Mesenchymal stem cell (in vitro differentiated cells and primary cell): ENCODE results near the gene CBLIF.

Source experiments
- DNase-seq: peaks from one replicate; pipeline ENCODE4 v3.0.0-alpha.2; 2013
- H2AFZ ChIP-seq: one replicate; pipeline ENCODE4 v1.6.1; 2013; ENCODE audit warnings: low read depth, mild to moderate bottlenecking, control low read depth, inconsistent platforms, low read length, moderate library complexity
- H2AK5ac ChIP-seq: 2 replicates; pipeline ENCODE4 v1.6.1; 2013; ENCODE audit warnings: low read length, moderate library complexity, mild to moderate bottlenecking, inconsistent platforms; ENCODE audit not compliant: severe bottlenecking
- H2BK120ac ChIP-seq: one replicate; pipeline ENCODE4 v1.6.1; 2013; ENCODE audit warnings: low read depth, mild to moderate bottlenecking, inconsistent platforms, low read length, moderate library complexity
- H2BK12ac ChIP-seq, 2 experiments: one replicate each; pipeline ENCODE4 v1.6.1; 2013; ENCODE audit warnings: inconsistent platforms in 2 of 2, low read length in 2 of 2, mild to moderate bottlenecking in 2 of 2, moderate library complexity in 2 of 2, control low read depth in 1 of 2
- H2BK15ac ChIP-seq: one replicate; pipeline ENCODE4 v1.6.1; 2013; ENCODE audit warnings: mild to moderate bottlenecking, low read depth, inconsistent platforms; ENCODE audit not compliant: poor library complexity, severe bottlenecking
- H2BK5ac ChIP-seq: 2 replicates; pipeline ENCODE4 v1.6.1; 2013; ENCODE audit warnings: low read depth, mild to moderate bottlenecking, low read length, control low read depth, inconsistent platforms; ENCODE audit not compliant: poor library complexity, severe bottlenecking
- H3K14ac ChIP-seq, 2 experiments: one replicate each; pipeline ENCODE4 v1.6.1; 2013; ENCODE audit warnings: inconsistent platforms in 2 of 2, low read length in 2 of 2, control low read depth in 1 of 2, mild to moderate bottlenecking in 1 of 2, moderate library complexity in 1 of 2
- H3K18ac ChIP-seq, 2 experiments: one replicate each; pipeline ENCODE4 v1.6.1; 2013; ENCODE audit warnings: inconsistent platforms in 2 of 2, low read length in 2 of 2, control low read depth in 1 of 2, low read depth in 1 of 2, mild to moderate bottlenecking in 1 of 2
- H3K23ac ChIP-seq, 2 experiments: one replicate each; pipeline ENCODE4 v1.6.1; 2013; ENCODE audit warnings: inconsistent platforms in 2 of 2, low read length in 2 of 2, mild to moderate bottlenecking in 2 of 2, moderate library complexity in 2 of 2, control low read depth in 1 of 2
- H3K27ac ChIP-seq: 2 replicates; pipeline ENCODE4 v1.5.1; 2013; ENCODE audit warnings: mild to moderate bottlenecking, moderate library complexity, low read length, control low read depth, inconsistent platforms; ENCODE audit not compliant: poor library complexity, severe bottlenecking
- H3K27me3 ChIP-seq, 2 experiments: 2 replicates each; pipeline versions ENCODE4 v1.6.1 to v1.7.0; 2013; ENCODE audit warnings: low read length in 2 of 2, mild to moderate bottlenecking in 2 of 2, moderate library complexity in 2 of 2, control low read depth in 1 of 2, inconsistent platforms in 1 of 2; ENCODE audit not compliant: control insufficient read depth in 1 of 2, insufficient read depth in 1 of 2
- H3K36me3 ChIP-seq, 2 experiments: 2 replicates each; pipeline versions ENCODE4 v1.6.1 to v1.7.0; 2013; ENCODE audit warnings: low read length in 2 of 2, control low read depth in 1 of 2, inconsistent platforms in 1 of 2, low read depth in 1 of 2, mild to moderate bottlenecking in 1 of 2; ENCODE audit not compliant: insufficient read depth in 2 of 2, control insufficient read depth in 1 of 2
- H3K4ac ChIP-seq, 2 experiments: one replicate each; pipeline ENCODE4 v1.6.1; 2013; ENCODE audit warnings: inconsistent platforms in 2 of 2, low read length in 2 of 2, mild to moderate bottlenecking in 2 of 2, moderate library complexity in 2 of 2, control low read depth in 1 of 2, low read depth in 1 of 2
- H3K4me1 ChIP-seq: 2 replicates; pipeline ENCODE4 v1.6.1; 2013; ENCODE audit warnings: low read depth, low read length, control low read depth; ENCODE audit not compliant: control insufficient read depth, insufficient read depth
- H3K4me2 ChIP-seq: 2 replicates; pipeline ENCODE4 v1.6.1; 2013; ENCODE audit warnings: low read length, mild to moderate bottlenecking, inconsistent platforms; ENCODE audit not compliant: poor library complexity, severe bottlenecking
- H3K4me3 ChIP-seq, 2 experiments: 2 replicates each; pipeline versions ENCODE4 v1.5.1 to v1.7.0; 2013; ENCODE audit warnings: low read length in 2 of 2, mild to moderate bottlenecking in 2 of 2, control low read depth in 1 of 2, low read depth in 1 of 2; ENCODE audit not compliant: insufficient read depth in 1 of 2
- H3K79me1 ChIP-seq: replicated peaks from 2 replicates; pipeline ENCODE4 v1.6.1; 2013; ENCODE audit warnings: mild to moderate bottlenecking, control low read depth, low read length, inconsistent platforms; ENCODE audit not compliant: poor library complexity, severe bottlenecking
- H3K9ac ChIP-seq: 2 replicates; pipeline ENCODE4 v1.7.0; 2013; ENCODE audit warnings: mild to moderate bottlenecking, low read length, moderate library complexity
- H3K9me3 ChIP-seq: 2 replicates; pipeline ENCODE4 v1.7.0; 2013; ENCODE audit warnings: mild to moderate bottlenecking, low read length; ENCODE audit not compliant: control insufficient read depth
- H4K8ac ChIP-seq: one replicate; pipeline ENCODE4 v1.6.1; 2013; ENCODE audit warnings: inconsistent platforms, mild to moderate bottlenecking, low read length, moderate library complexity
- H4K91ac ChIP-seq: one replicate; pipeline ENCODE4 v1.6.1; 2013; ENCODE audit warnings: mild to moderate bottlenecking, low read length, inconsistent platforms
- WGBS: methylation state at CpG from one replicate; pipeline ENCODE4 v1.1.7; 2013; ENCODE audit warnings: mixed read lengths; 5-methylcytosine and 5-hydroxymethylcytosine counted together

Gene CBLIF

GRCh38 chr11:59877325-59877724, 32.0 kb upstream of the CBLIF start:
- Histone ChIP-seq H3K9me3 (no peaks in the 10 kb centered on the region), H3K4me3 (no peak overlapping the region), H2BK120ac (no peak overlapping the region), H4K91ac (no peak overlapping the region), H3K36me3 (no peaks in the 10 kb centered on the region), H3K23ac (no peak overlapping the region), H2AK5ac (no peak overlapping the region), H3K79me1 (no peaks in the 10 kb centered on the region), H3K4ac (no peak overlapping the region), H3K4me1 (no peaks in the 10 kb centered on the region), H3K4me2 (no peak overlapping the region), H2BK12ac (no peak overlapping the region), H2AFZ (no peak overlapping the region), H2BK15ac (no peak overlapping the region), H4K8ac (no peak overlapping the region), H3K14ac (no peak overlapping the region), H3K27ac (no peak overlapping the region), H3K27me3 (no peaks in the 10 kb centered on the region), H3K9ac (no peak overlapping the region), H2BK5ac (no peak overlapping the region), H3K18ac (no peak overlapping the region)
- no peak for DNase-seq

DNA sequence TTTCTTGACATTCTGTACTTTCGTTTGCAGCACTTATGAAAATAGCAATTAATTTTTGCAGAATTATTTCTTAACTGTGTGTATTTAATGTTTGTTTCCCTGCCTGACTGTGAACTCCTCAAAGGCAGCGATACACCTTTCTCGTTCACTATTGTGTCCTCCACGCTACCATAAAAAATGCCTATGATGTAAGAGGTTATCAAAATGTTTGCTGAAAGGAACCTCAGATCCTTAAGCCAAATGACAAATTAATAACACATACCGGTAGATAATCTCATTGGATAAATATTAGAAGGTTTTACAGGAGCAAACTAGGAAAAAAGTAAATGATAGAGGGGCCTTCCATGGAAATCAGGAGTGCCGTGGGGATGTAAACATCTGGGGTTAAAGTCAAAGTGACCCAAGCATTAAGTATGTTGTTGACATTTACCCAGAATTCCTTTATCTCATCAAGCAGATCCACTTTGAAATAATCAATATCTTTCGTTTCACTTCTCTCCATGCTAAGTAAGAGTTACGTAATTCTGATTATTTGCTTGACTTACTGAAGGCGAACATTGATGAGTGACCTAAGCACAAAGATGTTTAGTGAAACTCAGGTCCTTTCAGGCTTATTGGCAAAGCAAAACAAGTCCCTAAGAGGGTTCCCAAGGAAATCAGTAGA, 30.7 kb upstream of the CBLIF start:
- Histone ChIP-seq H3K79me1 (no peaks in the 10 kb centered on the region), H4K91ac (no peak overlapping the region), H3K4me3 (no peak overlapping the region), H2AK5ac (no peak overlapping the region), H2BK12ac (no peak overlapping the region), H3K23ac (no peak overlapping the region), H3K18ac (no peak overlapping the region), H3K4me1 (no peaks in the 10 kb centered on the region), H3K36me3 (no peaks in the 10 kb centered on the region), H3K9me3 (peaks cover 8% of the 10 kb centered on the region), H2BK15ac (no peak overlapping the region), H3K4me2 (no peak overlapping the region), H2AFZ (no peak overlapping the region), H2BK120ac (no peak overlapping the region), H2BK5ac (no peak overlapping the region), H3K14ac (no peak overlapping the region), H3K27me3 (no peaks in the 10 kb centered on the region), H3K4ac (no peak overlapping the region), H3K9ac (no peak overlapping the region), H4K8ac (no peak overlapping the region), H3K27ac (no peak overlapping the region)
- 86% methylated on average over 5 of the region's 9 CpGs for WGBS
- DNase-seq: no peak

DNA sequence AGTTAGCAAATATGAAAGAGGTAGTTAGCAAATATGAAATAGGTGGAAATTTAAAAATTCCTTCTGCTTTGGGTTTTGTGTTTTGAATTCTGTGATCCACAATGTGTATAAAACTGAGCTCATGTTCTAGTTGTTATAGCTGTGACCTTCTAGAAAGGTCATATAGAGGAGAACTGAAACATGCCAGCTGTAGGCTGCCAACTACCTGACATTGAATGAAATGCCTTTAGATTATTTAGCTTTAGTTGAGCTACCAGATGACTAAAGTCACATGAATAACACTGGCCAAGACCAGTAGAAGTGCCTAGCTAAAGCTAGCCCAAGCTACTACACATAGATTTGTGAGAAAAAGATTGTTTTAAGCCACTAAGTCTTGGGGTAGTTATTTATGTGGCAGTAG, 26.8 kb upstream of the CBLIF start:
- Histone ChIP-seq H2AK5ac (no peak overlapping the region), H2BK120ac (no peak overlapping the region), H3K36me3 (no peaks in the 10 kb centered on the region), H3K27ac (no peak overlapping the region), H4K91ac (no peak overlapping the region), H3K4me1 (no peaks in the 10 kb centered on the region), H3K79me1 (no peaks in the 10 kb centered on the region), H3K4me2 (no peak overlapping the region), H3K18ac (no peak overlapping the region), H3K4ac (no peak overlapping the region), H3K4me3 (no peak overlapping the region), H3K9ac (no peak overlapping the region), H3K27me3 (no peaks in the 10 kb centered on the region), H3K9me3 (peaks cover 16% of the 10 kb centered on the region), H2BK12ac (no peak overlapping the region), H2AFZ (no peak overlapping the region), H2BK15ac (no peak overlapping the region), H3K23ac (no peak overlapping the region), H3K14ac (no peak overlapping the region), H4K8ac (no peak overlapping the region), H2BK5ac (no peak overlapping the region)
- DNase-seq: no peak

DNA sequence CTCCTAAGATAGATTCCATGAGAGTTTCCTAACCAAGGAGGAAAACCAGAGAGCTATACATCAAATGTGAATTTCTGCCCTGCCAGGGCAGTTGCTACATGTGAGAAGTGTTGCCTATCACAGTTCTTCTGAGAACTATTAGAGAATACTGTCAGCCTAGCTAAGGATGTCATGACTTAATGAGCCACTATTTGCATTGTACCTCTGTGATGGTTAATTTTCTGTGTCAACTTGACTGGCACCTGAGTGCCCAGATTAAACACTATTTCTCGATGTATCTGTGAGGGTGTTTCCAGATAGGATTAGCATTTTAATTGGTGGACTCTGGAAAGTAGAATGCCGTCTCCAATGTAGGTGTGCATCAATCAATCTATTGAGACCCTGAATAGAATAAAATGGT, 22.6 kb upstream of the CBLIF start:
- no peak overlapping the region for H4K91ac ChIP-seq
- no peak overlapping the region for H3K18ac ChIP-seq
- H3K27me3 ChIP-seq: no peaks in the 10 kb centered on the region
- H2AK5ac ChIP-seq: no peak overlapping the region
- H2BK12ac ChIP-seq: no peak overlapping the region
- H2BK15ac ChIP-seq: no peak overlapping the region
- DNase-seq: no peak
- H3K79me1 ChIP-seq: no peaks in the 10 kb centered on the region
- no peak overlapping the region for H3K23ac ChIP-seq
- no peak overlapping the region for H4K8ac ChIP-seq
- H3K9me3 ChIP-seq: peaks cover 16% of the 10 kb centered on the region
- H3K4ac ChIP-seq: no peak overlapping the region
- H2BK5ac ChIP-seq: no peak overlapping the region
- H3K4me3 ChIP-seq: no peak overlapping the region
- H3K4me1 ChIP-seq: no peaks in the 10 kb centered on the region
- 86% methylated on average over 1 of the region's 2 CpGs for WGBS
- H2AFZ ChIP-seq: no peak overlapping the region
- H3K9ac ChIP-seq: no peak overlapping the region
- no peak overlapping the region for H3K14ac ChIP-seq
- H2BK120ac ChIP-seq: no peak overlapping the region
- no peak overlapping the region for H3K27ac ChIP-seq
- H3K4me2 ChIP-seq: no peak overlapping the region
- H3K36me3 ChIP-seq: no peaks in the 10 kb centered on the region
